SK-MEL-5 (cell line): ENCODE data around the gene ASB3. TPM values are rescaled to one million over a fixed set of nuclear protein-coding genes. Genes with fewer than 3 reads are reported as not detected.

ENCODE experiments used
- DNase-seq: peaks from one replicate; pipeline ENCODE4 v3.0.0-alpha.2; 2016; ENCODE audit warnings: low read depth, low spot score
- in situ Hi-C: cut with HindIII; loops from 2 replicates; pipeline ENCODE4 v1.10.0; 2016; ENCODE audit warnings: low sequenced_read_pairs, high pct_unique_total_duplicates, low pct_unique_long_range_greater_than_20kb
- total RNA-seq: library from RNA; depleted of rRNA; stranded (reverse); fragments of >200 nt; shearing (Covaris generic); gene quantifications from 2 replicates; pipeline ENCODE4 v1.2.3, GENCODE V29; 2014; rRNA removed

ASB3 gene
- total RNA-seq, 1 experiment from 2014 or later = 31.6 TPM

DNA sequence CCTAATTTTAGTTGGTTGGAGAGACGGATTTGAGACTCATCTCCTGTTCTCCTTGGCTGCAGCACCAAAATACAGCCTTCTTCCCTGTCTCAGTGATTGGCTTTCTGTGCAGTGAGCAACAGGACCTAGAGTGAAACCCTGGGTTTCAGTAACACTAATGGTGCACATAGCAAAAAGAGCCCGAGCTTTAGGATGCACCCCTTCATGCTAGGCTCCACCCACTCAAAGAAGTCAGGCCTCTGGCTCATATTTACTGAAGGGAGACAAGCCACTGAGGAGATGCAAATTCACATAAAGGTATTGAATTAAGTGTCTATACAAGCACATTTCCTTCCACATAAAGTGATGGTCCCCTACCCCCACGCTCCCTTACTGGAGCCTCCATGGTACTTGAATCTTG lies 151.1 kb downstream of the ASB3 start:
- in situ Hi-C loops = no loop called here
- no peak for DNase-seq

DNA sequence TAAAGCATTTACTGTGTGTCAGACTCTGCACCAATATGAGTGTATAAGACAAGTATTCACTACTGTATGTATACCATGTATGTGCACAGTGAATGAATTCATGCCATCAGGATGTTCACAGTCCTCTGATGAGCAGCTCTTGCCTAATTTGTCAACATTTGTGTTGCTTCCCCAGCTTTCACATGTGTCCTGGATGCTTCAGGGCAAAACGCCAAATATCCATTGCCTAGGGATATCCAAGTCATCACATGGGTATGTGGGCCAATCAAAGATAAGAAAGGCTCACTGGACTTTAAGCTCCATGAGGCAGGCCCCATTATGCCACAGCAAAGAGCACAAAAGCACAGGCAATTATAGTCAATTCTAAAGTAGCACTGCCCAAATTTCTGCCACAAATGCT lies 153.3 kb downstream of the ASB3 start:
- in situ Hi-C loops = no loop called here
- no peak for DNase-seq

DNA sequence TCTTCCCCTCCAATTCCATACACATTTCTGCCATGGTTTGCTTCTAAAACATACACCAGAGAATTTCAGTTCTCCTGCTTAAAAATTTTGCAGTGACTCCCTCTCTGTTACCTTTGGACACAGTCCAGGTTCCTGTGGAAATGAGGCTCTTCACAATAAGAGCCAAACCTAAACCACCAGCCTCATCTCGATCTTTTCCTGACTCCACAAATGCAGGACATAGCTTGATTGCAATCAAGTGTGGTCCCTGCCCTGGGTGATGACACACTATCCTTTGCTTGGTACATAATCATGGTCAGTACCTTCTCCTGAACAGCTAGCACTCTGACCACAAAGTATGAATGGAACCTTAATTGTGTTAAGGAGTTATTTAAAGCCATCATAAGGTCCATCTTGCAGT lies 154.0 kb downstream of the ASB3 start:
- DNase-seq = no peak
- in situ Hi-C loops = no loop called here

DNA sequence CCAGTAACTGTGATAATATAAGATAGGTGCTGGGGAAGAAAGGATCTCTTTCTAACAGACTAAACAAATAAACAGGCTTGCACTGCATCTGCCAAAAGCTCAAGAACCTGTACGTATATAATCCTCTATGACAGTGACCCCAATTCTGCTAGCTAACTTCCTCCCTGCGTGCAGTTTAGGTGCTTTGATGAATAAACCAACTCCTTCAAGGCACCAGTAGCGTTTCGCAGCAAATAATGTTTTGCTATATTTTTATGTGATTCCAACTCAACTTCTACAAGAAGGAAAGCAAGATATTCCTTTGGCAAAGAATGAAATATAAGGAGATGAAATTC lies 154.7 kb downstream of the ASB3 start:
- in situ Hi-C loops = no loop called here
- no peak for DNase-seq

DNA sequence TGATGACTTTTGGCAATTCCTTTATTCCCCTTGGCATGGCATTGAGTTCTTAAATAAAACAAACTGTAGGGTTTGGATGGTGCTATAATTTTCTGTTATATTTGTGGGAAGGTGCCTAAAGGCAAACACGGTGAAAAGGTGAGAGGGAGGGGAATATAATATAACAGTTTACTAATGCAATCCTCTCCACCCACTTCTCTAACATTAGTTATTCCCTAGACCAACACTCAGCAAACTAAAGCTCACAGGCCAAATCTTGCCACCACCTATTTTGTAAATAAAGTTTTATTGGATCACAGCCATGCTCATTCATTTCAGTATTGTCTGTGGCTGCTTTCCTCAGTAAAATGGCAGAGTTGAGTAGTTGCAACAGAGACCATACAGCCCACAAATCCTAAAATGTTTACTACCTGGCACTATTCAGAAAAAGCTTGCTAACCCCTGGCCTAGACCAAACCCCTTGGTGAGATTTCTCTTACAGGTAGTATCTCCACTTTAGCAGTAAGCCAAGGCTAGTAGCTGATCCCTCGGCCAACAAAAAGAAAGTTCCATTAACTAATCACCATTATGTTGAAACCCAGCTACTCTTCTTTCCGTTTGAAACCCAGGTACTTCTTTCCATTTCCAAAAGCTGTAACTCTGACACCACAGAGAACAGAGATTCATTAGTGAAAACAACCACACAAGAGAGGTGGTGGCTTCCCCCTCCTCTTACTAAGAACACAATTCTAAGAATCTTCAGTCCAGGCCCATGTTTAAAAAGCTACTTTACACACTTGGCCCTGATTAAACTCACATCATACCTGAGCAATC lies 155.2 kb downstream of the ASB3 start:
- in situ Hi-C loops = no loop called here
- DNase-seq = no peak

DNA sequence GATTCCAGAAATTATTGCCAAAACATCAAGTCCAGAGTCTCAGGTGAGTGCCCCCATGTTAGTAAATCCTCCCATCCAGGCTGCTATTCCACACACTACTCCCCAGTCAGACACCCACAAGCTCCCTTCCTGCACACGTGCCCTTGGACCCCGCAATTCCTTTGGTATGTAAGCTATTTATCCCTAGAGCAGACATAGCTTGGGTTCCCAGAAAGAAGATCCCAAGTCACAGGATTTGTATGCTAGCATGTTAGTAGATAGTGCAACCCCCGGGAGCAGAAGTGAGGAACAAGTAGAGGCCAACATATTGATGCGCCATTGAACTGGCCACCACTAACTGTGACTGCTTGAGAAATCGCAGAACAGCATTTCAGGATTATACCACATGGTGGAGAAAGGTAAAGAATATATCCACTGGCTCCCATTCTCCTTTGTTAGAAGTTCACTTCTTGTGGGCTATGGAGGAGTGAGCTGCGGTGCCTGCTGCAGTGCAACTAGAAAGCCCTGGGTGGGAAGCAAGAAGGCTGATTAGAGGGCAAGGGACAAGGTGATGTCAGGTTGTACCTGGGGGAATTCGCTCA lies 156.6 kb downstream of the ASB3 start:
- in situ Hi-C loops = no loop called here
- DNase-seq = no peak

DNA sequence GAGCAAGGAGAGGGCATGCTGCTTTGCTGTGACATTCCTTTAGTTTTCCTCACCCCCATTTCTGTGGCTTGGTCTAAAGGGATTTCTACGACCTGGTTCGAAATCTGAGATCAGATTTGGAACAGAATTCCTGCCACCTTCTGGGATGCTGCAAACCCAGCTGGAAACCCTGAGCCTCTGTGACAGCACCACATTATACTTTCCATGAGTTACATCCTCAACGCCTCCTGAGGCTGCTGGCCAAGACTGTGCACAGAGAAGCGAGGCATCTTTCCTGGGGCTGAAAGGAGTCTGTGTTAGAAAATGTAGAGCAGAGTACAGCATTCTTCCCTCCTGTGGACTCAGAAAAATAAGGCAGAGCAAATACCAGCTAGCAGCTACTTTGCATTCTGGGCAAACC lies 157.3 kb downstream of the ASB3 start:
- DNase-seq = no peak
- in situ Hi-C loops = no loop called here

DNA sequence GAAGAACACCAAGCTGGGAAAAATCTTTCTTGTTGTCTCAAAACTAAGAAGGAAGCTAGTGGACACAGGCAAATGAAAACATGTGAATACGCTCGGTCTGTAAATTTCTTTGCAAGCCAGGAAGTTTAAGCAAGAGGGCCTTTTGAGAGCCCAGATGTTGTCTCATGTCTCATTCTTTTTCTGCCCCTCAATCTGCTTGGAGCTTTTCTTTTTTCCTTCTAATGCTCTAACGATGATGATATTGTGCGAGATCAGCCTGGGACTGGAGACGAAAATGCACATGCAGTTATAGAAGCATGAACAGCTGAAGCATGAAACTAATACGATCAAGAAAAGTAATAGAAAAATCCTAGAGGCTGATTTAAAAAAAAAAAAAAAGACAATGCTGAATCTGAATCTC lies 157.8 kb downstream of the ASB3 start:
- in situ Hi-C loops = no loop called here
- DNase-seq = no peak

DNA sequence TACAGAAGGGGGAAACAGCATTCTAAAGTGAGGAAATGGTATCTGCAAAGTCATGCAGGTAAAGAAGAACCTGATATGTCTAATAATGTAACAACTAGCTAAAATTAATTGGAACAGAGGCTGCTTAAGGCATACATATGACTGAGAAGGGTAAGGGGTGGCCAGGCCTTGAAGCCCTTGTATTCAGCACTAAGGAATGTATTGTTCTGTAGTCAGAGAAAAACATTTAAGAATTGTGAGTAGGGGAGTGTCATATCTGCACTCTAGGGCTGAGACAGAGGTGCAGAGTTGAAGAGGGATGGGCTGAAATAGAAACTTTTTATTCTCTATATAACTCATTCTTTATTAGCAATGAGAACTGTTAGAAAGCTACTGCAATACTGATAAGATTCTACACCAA lies 164.6 kb downstream of the ASB3 start:
- DNase-seq = no peak
- in situ Hi-C loops = no loop called here

DNA sequence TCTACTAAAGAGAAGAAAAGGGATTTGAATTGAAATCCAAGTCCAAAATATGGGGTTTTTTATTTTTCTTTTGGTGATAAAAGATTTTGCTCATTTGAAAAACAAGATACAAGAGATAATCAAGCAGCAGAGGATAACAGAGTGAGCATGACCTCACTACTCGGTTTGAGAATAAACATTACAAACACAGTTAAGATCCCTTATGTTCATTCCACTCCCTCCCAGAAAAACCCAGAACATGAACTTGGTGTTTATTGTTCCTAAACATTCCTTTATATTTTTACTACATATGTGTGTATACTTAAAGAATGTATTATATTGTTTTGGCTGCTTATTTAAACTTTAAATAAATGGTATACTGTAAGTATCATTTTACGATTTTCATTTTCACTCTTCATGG lies 165.8 kb downstream of the ASB3 start:
- in situ Hi-C loops = no loop called here
- no peak for DNase-seq

Other genes with a start within 250 kb of the ASB3 start
- 7.4 and 8.1 TPM in 2 replicates for gene CHAC2, start 19.1 kb downstream of the ASB3 start, total RNA-seq
- gene ERLEC1, start 91 bp upstream of the ASB3 start, total RNA-seq = 162 and 196 TPM in 2 replicates
- 0.53 and 0.83 TPM in 2 replicates for gene GPR75, start 73.0 kb upstream of the ASB3 start, total RNA-seq
- 40.4 and 42.7 TPM in 2 replicates for gene PSME4, start 184.0 kb upstream of the ASB3 start, total RNA-seq